ENCODE data around the gene TXNL4A. TPM values are rescaled to one million over a fixed set of nuclear protein-coding genes. Genes with fewer than 3 reads are reported as not detected.

TXNL4A gene
- total and polyA plus RNA-seq, 4 donors = 18.0 to 86.2 (median 32.8) TPM

DNA sequence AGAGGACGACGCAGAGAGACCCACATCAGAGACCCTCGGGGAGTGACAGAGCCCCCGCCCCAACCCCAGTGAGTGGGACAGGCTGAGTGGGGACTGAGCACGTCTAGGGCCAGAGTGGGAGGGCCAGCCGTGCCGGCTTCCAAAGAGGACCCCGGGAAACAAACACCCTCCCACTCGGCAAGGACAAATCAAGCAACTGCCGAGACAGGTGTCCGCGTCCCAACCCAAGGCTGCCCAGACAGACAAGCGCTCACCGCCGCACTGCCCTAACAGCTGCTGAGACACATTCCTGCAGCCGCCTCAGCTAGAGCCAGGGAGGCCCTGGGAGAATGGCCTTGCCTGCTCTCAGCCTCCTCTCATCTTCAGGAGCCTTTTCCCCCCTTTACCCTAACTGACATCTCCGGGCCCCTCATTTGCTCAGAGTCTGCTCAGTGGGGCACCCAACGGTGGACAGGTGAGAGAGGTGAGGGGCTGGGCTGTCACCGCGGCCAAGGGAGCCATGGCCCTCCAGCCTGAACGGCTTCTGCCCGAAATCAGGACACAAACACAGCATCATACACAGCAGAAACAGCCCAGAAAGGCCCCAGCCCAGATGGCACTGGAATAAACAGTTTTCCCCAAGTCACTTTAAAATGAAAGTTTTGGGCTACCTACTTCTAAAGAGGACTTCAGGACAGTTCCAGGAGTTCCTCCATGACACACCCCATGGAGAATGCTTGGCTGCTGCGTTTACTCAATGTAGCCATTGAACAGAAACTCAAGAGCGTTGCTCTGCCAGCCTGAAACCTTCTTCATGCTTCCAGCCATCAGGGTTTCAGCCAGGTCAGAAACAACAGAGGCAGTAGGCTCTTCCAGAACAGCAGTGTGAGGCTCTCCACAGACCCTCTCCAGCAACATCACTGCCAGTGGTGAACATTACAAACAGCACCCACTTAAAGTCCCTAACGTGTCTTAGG is 60.5 kb downstream of the TXNL4A start:
- WGBS = 93% methylated on average over 25 of the region's 25 CpGs
- Histone ChIP-seq H3K4me3 (ENCODE audit: low read depth in 1 of 3, low read length in 3 of 3) (no peak overlapping the region), H3K4me1 (ENCODE audit: control insufficient read depth in 4 of 4, insufficient read depth in 4 of 4, low read length in 3 of 4) (peaks cover 0 to 8% (median 2%) of the 10 kb centered on the region in 4 donors), H3K9me3 (ENCODE audit: control insufficient read depth in 4 of 4, low read length in 3 of 4) (peaks cover 0 to 3% (median 2%) of the 10 kb centered on the region in 4 donors), H3K27ac (ENCODE audit: low read depth in 1 of 2, low read length in 2 of 2) (no peak overlapping the region), H3K36me3 (ENCODE audit: control insufficient read depth in 4 of 4, insufficient read depth in 3 of 4, low read depth in 1 of 4, low read length in 3 of 4) (peaks cover 3 to 43% (median 33%) of the 10 kb centered on the region in 4 donors), H3K27me3 (ENCODE audit: control insufficient read depth in 4 of 4, insufficient read depth in 4 of 4, low read length in 3 of 4) (no peaks in the 10 kb centered on the region), H3K9ac (ENCODE audit: low read depth in 1 of 2, low read length in 2 of 2) (no peak overlapping the region)
- DNase-seq (ENCODE audit: low spot score) = peak; percentile 28
- TF ChIP-seq YY1 (IDR thresholded peaks at IDR 0.05) (no peak), TAF1 (conservative IDR thresholded peaks at IDR 0.05) (no peak), HNF4G (IDR thresholded peaks at IDR 0.05) (no peak)

DNA sequence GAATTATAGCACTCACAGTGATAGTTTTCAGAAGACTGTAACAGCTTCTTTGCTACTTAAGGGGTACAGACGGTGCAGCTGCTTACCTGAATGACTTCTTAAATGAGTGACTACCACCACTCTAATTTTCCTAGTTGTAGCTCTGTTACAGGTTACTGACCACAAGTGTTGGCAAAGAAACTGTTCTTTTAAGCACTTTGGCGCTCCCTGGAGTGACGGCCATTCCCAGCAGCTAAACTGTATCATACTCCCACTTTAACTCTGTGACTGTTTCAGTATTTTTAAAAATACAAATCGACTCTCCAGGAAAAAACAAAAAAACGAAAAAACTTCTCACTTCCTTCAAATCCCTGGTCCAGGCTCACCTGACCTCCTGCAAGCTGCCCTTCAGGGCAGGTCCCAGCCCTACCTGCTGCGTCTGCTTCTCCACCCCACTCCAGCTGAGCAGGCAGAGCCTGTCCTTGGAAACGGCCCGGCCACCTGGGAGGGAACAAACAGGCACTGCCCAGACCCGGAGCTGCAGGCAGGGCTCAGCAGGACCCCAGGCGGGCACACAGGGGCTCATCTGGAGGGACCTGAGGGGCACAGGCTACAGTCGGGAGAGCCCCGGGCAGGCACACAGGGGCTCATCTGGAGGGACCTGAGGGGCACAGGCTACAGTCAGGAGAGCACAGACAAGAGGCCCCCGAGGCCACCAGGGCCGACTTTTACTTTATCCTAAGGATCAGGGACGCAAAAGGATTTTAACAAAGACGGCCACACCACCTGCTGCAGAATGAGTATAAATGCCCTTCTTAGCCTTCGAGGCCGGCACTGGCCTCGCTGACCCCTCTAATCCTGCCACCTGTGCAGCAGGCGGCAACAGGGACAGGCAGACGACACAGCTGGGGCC is 61.4 kb downstream of the TXNL4A start:
- Histone ChIP-seq H3K27me3 (ENCODE audit: control insufficient read depth in 4 of 4, insufficient read depth in 4 of 4, low read length in 3 of 4) (no peaks in the 10 kb centered on the region), H3K27ac (ENCODE audit: low read depth in 1 of 2, low read length in 2 of 2) (no peak overlapping the region), H3K36me3 (ENCODE audit: control insufficient read depth in 4 of 4, insufficient read depth in 3 of 4, low read depth in 1 of 4, low read length in 3 of 4) (peaks cover 3 to 48% (median 38%) of the 10 kb centered on the region in 4 donors), H3K4me1 (ENCODE audit: control insufficient read depth in 4 of 4, insufficient read depth in 4 of 4, low read length in 3 of 4) (peaks cover 0 to 8% (median 2%) of the 10 kb centered on the region in 4 donors), H3K9ac (ENCODE audit: low read depth in 1 of 2, low read length in 2 of 2) (no peak overlapping the region), H3K4me3 (ENCODE audit: low read depth in 1 of 3, low read length in 3 of 3) (no peak overlapping the region), H3K9me3 (ENCODE audit: control insufficient read depth in 4 of 4, low read length in 3 of 4) (peaks cover 0 to 3% (median 2%) of the 10 kb centered on the region in 4 donors)
- peak; percentile 22 for DNase-seq (ENCODE audit: low spot score)
- TF ChIP-seq, protein P1, sequence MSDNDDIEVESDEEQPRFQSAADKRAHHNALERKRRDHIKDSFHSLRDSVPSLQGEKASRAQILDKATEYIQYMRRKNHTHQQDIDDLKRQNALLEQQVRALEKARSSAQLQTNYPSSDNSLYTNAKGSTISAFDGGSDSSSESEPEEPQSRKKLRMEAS (IDR thresholded peaks at IDR 0.05) = no peak
- TF ChIP-seq YY1 (IDR thresholded peaks at IDR 0.05) (no peak), HNF4A (conservative IDR thresholded peaks at IDR 0.05) (no peak), SP1 (IDR thresholded peaks at IDR 0.05) (no peak), HNF4G (IDR thresholded peaks at IDR 0.05) (no peak), RAD21 (IDR thresholded peaks at IDR 0.05) (no peak), JUND (IDR thresholded peaks at IDR 0.05) (no peak)
- TF ChIP-seq, protein P2, sequence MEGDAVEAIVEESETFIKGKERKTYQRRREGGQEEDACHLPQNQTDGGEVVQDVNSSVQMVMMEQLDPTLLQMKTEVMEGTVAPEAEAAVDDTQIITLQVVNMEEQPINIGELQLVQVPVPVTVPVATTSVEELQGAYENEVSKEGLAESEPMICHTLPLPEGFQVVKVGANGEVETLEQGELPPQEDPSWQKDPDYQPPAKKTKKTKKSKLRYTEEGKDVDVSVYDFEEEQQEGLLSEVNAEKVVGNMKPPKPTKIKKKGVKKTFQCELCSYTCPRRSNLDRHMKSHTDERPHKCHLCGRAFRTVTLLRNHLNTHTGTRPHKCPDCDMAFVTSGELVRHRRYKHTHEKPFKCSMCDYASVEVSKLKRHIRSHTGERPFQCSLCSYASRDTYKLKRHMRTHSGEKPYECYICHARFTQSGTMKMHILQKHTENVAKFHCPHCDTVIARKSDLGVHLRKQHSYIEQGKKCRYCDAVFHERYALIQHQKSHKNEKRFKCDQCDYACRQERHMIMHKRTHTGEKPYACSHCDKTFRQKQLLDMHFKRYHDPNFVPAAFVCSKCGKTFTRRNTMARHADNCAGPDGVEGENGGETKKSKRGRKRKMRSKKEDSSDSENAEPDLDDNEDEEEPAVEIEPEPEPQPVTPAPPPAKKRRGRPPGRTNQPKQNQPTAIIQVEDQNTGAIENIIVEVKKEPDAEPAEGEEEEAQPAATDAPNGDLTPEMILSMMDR (IDR thresholded peaks at IDR 0.05; ENCODE audit: low read depth, low read length, missing input control) = no peak
- 86% methylated on average over 21 of the region's 21 CpGs for WGBS

DNA sequence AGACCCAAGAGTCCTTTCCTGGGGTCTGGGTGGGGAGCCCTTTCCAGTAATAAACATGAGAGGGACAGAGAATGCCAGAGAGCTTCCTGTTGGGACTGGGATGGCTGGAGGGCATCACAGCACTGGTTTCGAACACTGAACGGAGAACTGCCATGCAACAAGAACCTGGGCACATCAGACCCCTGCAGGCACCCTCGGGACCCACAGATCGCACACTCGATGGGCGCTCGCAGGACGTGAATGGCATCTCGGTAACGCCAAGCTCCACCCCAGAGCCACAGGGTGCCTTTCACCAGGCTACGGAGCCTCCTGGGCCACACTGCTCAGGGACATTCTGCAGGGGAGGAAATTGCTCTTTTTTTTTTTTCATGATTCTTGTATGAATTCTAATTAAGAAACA is 62.1 kb downstream of the TXNL4A start:
- Histone ChIP-seq H3K4me1 (ENCODE audit: control insufficient read depth in 4 of 4, insufficient read depth in 4 of 4, low read length in 3 of 4) (peaks cover 0 to 8% (median 2%) of the 10 kb centered on the region in 4 donors), H3K27me3 (ENCODE audit: control insufficient read depth in 4 of 4, insufficient read depth in 4 of 4, low read length in 3 of 4) (no peaks in the 10 kb centered on the region), H3K36me3 (ENCODE audit: control insufficient read depth in 4 of 4, insufficient read depth in 3 of 4, low read depth in 1 of 4, low read length in 3 of 4) (peaks cover 0 to 49% (median 38%) of the 10 kb centered on the region in 4 donors), H3K9me3 (ENCODE audit: control insufficient read depth in 4 of 4, low read length in 3 of 4) (peaks cover 0 to 3% (median 2%) of the 10 kb centered on the region in 4 donors), H3K4me3 (ENCODE audit: low read depth in 1 of 3, low read length in 3 of 3) (no peak overlapping the region), H3K27ac (ENCODE audit: low read depth in 1 of 2, low read length in 2 of 2) (no peak overlapping the region), H3K9ac (ENCODE audit: low read depth in 1 of 2, low read length in 2 of 2) (no peak overlapping the region)
- WGBS = 95% methylated on average over 11 of the region's 11 CpGs
- DNase-seq (ENCODE audit: low spot score) = peak; percentile 13
- TF ChIP-seq HNF4G (IDR thresholded peaks at IDR 0.05) = no peak
- TF ChIP-seq, protein P2 (IDR thresholded peaks at IDR 0.05; ENCODE audit: low read depth, low read length, missing input control) = no peak
- TF ChIP-seq, protein P3, sequence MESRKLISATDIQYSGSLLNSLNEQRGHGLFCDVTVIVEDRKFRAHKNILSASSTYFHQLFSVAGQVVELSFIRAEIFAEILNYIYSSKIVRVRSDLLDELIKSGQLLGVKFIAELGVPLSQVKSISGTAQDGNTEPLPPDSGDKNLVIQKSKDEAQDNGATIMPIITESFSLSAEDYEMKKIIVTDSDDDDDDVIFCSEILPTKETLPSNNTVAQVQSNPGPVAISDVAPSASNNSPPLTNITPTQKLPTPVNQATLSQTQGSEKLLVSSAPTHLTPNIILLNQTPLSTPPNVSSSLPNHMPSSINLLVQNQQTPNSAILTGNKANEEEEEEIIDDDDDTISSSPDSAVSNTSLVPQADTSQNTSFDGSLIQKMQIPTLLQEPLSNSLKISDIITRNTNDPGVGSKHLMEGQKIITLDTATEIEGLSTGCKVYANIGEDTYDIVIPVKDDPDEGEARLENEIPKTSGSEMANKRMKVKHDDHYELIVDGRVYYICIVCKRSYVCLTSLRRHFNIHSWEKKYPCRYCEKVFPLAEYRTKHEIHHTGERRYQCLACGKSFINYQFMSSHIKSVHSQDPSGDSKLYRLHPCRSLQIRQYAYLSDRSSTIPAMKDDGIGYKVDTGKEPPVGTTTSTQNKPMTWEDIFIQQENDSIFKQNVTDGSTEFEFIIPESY (IDR thresholded peaks at IDR 0.05) = no peak
- no peak for TF ChIP-seq FOXA2 (IDR thresholded peaks at IDR 0.05)
- no peak for TF ChIP-seq FOXA1 (IDR thresholded peaks at IDR 0.05)
- no peak for TF ChIP-seq SP1 (IDR thresholded peaks at IDR 0.05)
- no peak for TF ChIP-seq NR2F2 (IDR thresholded peaks at IDR 0.05)
- no peak for TF ChIP-seq YY1 (IDR thresholded peaks at IDR 0.05)
- TF ChIP-seq, protein P4, sequence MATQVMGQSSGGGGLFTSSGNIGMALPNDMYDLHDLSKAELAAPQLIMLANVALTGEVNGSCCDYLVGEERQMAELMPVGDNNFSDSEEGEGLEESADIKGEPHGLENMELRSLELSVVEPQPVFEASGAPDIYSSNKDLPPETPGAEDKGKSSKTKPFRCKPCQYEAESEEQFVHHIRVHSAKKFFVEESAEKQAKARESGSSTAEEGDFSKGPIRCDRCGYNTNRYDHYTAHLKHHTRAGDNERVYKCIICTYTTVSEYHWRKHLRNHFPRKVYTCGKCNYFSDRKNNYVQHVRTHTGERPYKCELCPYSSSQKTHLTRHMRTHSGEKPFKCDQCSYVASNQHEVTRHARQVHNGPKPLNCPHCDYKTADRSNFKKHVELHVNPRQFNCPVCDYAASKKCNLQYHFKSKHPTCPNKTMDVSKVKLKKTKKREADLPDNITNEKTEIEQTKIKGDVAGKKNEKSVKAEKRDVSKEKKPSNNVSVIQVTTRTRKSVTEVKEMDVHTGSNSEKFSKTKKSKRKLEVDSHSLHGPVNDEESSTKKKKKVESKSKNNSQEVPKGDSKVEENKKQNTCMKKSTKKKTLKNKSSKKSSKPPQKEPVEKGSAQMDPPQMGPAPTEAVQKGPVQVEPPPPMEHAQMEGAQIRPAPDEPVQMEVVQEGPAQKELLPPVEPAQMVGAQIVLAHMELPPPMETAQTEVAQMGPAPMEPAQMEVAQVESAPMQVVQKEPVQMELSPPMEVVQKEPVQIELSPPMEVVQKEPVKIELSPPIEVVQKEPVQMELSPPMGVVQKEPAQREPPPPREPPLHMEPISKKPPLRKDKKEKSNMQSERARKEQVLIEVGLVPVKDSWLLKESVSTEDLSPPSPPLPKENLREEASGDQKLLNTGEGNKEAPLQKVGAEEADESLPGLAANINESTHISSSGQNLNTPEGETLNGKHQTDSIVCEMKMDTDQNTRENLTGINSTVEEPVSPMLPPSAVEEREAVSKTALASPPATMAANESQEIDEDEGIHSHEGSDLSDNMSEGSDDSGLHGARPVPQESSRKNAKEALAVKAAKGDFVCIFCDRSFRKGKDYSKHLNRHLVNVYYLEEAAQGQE (IDR thresholded peaks at IDR 0.05) = no peak

Measured in liver (tissue), 9 donors.